K562 (cell line): ENCODE results near the gene ALS2CL. TPM values are rescaled to one million over a fixed set of nuclear protein-coding genes. Genes with fewer than 3 reads are reported as not detected.
A peak's percentile ranks its signal among the peaks of the same experiment; 100 is the strongest.

ENCODE experiments used
- DPF2 ChIP-seq: fragments of 450-650 bp; IDR thresholded peaks from 2 replicates; pipeline ENCODE4 v1.6.1; 2016
- GTF2F1 ChIP-seq: IDR thresholded peaks from 2 replicates; pipeline ENCODE4 v1.6.1; 2011; ENCODE audit warnings: low read depth, low read length, improper control_type of control experiment
- HMG20A ChIP-seq: fragments of 450-650 bp; formaldehyde crosslinking; conservative IDR thresholded peaks from 2 replicates; pipeline ENCODE4 v1.4.0; 2020; ENCODE audit warnings: mild to moderate bottlenecking, mixed read lengths
- IRF1 ChIP-seq: sonication (generic); formaldehyde crosslinking; IDR thresholded peaks from 2 replicates; pipeline ENCODE4 v1.8.0; 2022; ENCODE audit warnings: missing genetic modification reagents, mild to moderate bottlenecking, borderline replicate concordance
- JUNB ChIP-seq: fragments of 450-650 bp; formaldehyde crosslinking; conservative IDR thresholded peaks from 2 replicates; pipeline ENCODE4 v1.4.0; 2020; ENCODE audit warnings: mild to moderate bottlenecking
- JUND ChIP-seq, 2 experiments: IDR thresholded peaks; 2 replicates in 1 of 2; 3 replicates in 1 of 2; pipeline ENCODE4 v1.6.1; 2011; ENCODE audit warnings: borderline replicate concordance in 2 of 2, low read depth in 2 of 2, low read length in 2 of 2, improper control_type of control experiment in 1 of 2, missing biosample characterization in 1 of 2, missing genetic modification characterization in 1 of 2, missing genetic modification reagents in 1 of 2
- MCM5 ChIP-seq: fragments of 450-650 bp; IDR thresholded peaks from 2 replicates; pipeline ENCODE4 v1.6.1; 2016; ENCODE audit warnings: low read depth
- POLR2AphosphoS2 ChIP-seq: IDR thresholded peaks from 2 replicates; pipeline ENCODE4 v1.6.1; 2012; ENCODE audit warnings: low read length, improper control_type of control experiment
- SIN3A ChIP-seq, 2 experiments: fragments of 150-350 bp in 1 of 2; IDR thresholded peaks; 2 replicates each; pipeline ENCODE4 v1.6.1; 2011 to 2016; ENCODE audit warnings: borderline replicate concordance in 2 of 2, low read depth in 2 of 2, low read length in 2 of 2, mild to moderate bottlenecking in 2 of 2, moderate library complexity in 2 of 2; ENCODE audit not compliant: control insufficient read depth in 1 of 2
- STAT6 ChIP-seq: sonication (generic); formaldehyde crosslinking; IDR thresholded peaks from 2 replicates; pipeline ENCODE4 v1.8.1; 2023; ENCODE audit warnings: mild to moderate bottlenecking, missing genetic modification reagents
- ZC3H8 ChIP-seq: fragments of 450-650 bp; IDR thresholded peaks from 2 replicates; pipeline ENCODE4 v1.6.1; 2017
- ZNF431 ChIP-seq: sonication (generic); formaldehyde crosslinking; IDR thresholded peaks from 2 replicates; pipeline ENCODE4 v1.8.0; 2022; ENCODE audit warnings: mild to moderate bottlenecking, missing genetic modification reagents
- ZNF609 ChIP-seq: sonication (generic); formaldehyde crosslinking; IDR thresholded peaks from 2 replicates; pipeline ENCODE4 v1.8.1; 2023; ENCODE audit warnings: missing genetic modification reagents, mild to moderate bottlenecking, borderline replicate concordance
- ZNF639 ChIP-seq, 2 experiments: fragments of 200-800 bp in 1 of 2; sonication (Bioruptor generic) in 1 of 2; sonication (generic) in 1 of 2; formaldehyde crosslinking in 1 of 2; IDR thresholded peaks in 1 of 2; conservative IDR thresholded peaks in 1 of 2; 2 replicates each; pipeline versions ENCODE4 v1.5.0 to v1.6.1; 2016 to 2020; ENCODE audit warnings: missing compliant biosample characterization in 1 of 2, missing genetic modification characterization in 1 of 2, missing genetic modification reagents in 1 of 2
- ZNF778 ChIP-seq: fragments of 450-650 bp; formaldehyde crosslinking; IDR thresholded peaks from 2 replicates; pipeline ENCODE4 v1.4.0; 2020; ENCODE audit warnings: mild to moderate bottlenecking, moderate library complexity
- ZNF780A ChIP-seq: fragments of 250-450 bp; sonication (Bioruptor Pico); IDR thresholded peaks from 2 replicates; pipeline ENCODE4 v1.5.0; 2021; ENCODE audit warnings: mild to moderate bottlenecking
- polyA plus RNA-seq, 8 experiments: library from polyadenylated mRNA; depleted of rRNA in 4 of 8; stranded (reverse) in 5 of 8; unstranded in 3 of 8; fragments of >200 nt; fragmentation: Nextera tagmentation in 2 of 8; fragmentation: Illumina TruSeq in 1 of 8; extraction: Ambion mirVana in 2 of 8; extraction: Trizol in 1 of 8; gene quantifications; 2 replicates each; pipeline versions ENCODE4 v1.2.1 to v1.2.3, GENCODE V29; 2011 to 2014; ENCODE audit warnings: inconsistent platforms in 1 of 8, missing spikeins in 1 of 8
- total RNA-seq, 7 experiments: library from RNA; depleted of rRNA in 6 of 7; stranded (reverse); fragments of >200 nt in 6 of 7; fragmentation: Illumina TruSeq in 2 of 7; extraction: Trizol in 2 of 7; gene quantifications; 2 replicates each; pipeline versions ENCODE4 v1.2.1 to v1.2.3, GENCODE V29; 2011 to 2021; ENCODE audit warnings: low replicate concordance in 1 of 7

The ALS2CL gene
- total and polyA plus RNA-seq, 9 of the 15 experiments (the other 6 are each of a cell fraction or from before 2014, with no cell fraction given), result 0.03 to 0.13 (median 0.05) TPM; not detected in 3

GRCh38 chr3:46629551-46630517 lies 63.6 kb downstream of the ALS2CL start (continued):
- TF ChIP-seq ZNF639 (CRISPR knock-in tag; conservative IDR thresholded peaks at IDR 0.05 in 1 of 2, IDR thresholded peaks at IDR 0.05 in 1 of 2) (no peak), MCM5 (no peak), DPF2 (no peak), STAT6 (no peak), ZNF778 (no peak), SIN3A (IDR thresholded peaks at IDR 0.05; ENCODE audit: borderline replicate concordance in 2 of 2, control insufficient read depth in 1 of 2, low read depth in 2 of 2, low read length in 2 of 2) (no peak), ZNF431 (CRISPR knock-in tag) (no peak), ZC3H8 (no peak), POLR2AphosphoS2 (no peak), ZNF609 (CRISPR knock-in tag) (no peak), IRF1 (CRISPR knock-in tag) (no peak), ZNF780A (CRISPR knock-in tag) (no peak), JUND (IDR thresholded peaks at IDR 0.05; ENCODE audit: borderline replicate concordance, low read depth, low read length) (0 out of 2 replicates have a peak, but pooled peaks have one; percentile 30), JUND (tag; IDR thresholded peaks at IDR 0.05; ENCODE audit: borderline replicate concordance, low read depth, low read length) (no peak; the same call in 2 of the 3 replicates), JUNB (CRISPR knock-in tag) (no peak), HMG20A (CRISPR knock-in tag) (no peak), GTF2F1 (no peak)
